Measurements from ENCODE around the gene BCL2L15.

BCL2L15 gene

DNA sequence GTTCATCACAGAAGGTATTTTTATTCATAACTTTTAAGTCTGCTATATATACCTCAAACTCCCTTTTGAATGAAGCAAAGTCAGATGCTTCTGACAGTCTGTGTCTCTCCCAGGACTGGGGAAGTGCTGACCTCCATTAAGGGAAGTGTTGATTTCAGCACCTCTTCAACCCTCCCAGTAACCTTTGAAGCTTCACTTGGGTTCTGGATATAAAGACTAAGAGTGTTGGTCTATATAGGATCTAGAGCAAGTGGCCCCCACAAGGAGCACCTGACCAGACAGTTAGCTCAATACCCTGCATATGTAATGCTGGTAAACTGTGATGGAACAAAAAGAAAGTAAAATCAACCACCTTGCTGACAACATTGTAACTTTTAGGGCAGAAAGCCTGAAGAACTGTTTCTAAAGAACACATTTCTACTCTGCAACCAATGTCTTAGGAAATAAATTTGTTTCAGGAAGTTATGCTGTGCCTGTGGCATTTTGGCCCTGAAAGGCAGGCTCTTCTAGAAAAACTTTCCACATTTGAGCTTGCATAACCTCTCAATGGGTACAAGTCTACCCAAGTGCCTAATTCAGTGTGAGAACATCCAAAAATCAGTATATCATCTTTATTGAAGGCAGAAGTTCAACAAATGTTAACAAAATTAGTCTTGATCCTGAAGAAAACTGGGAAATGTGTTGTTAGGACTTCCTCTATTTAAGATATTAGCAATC lies 15.0 kb downstream of the BCL2L15 start:
- TF ChIP-seq CTCF (conservative IDR thresholded peaks at IDR 0.05; ENCODE audit: low read depth, low read length) = no peak
- H3K4me3 ChIP-seq (ENCODE audit: low read depth, low read length) = no peak overlapping the region
- peak; percentile 23 for DNase-seq (ENCODE audit: low read depth)

GRCh38 chr1:113871597-113872113 lies 15.7 kb downstream of the BCL2L15 start, which contains the start of gene PTPN22:
PTPN22 (minus strand) TSS chr1:113871712.
- DNase-seq (ENCODE audit: low read depth) = peak; percentile 83
- peak within 1 kb of the TSS; percentile 38 for H3K4me3 ChIP-seq (ENCODE audit: low read depth, low read length)
- no peak for TF ChIP-seq CTCF (conservative IDR thresholded peaks at IDR 0.05; ENCODE audit: low read depth, low read length)

GRCh38 chr1:113870778-113871177 lies 16.6 kb downstream of the BCL2L15 start:
- no peak for TF ChIP-seq CTCF (conservative IDR thresholded peaks at IDR 0.05; ENCODE audit: low read depth, low read length)
- no peak for DNase-seq (ENCODE audit: low read depth)
- H3K4me3 ChIP-seq (ENCODE audit: low read depth, low read length) = no peak overlapping the region

DNA sequence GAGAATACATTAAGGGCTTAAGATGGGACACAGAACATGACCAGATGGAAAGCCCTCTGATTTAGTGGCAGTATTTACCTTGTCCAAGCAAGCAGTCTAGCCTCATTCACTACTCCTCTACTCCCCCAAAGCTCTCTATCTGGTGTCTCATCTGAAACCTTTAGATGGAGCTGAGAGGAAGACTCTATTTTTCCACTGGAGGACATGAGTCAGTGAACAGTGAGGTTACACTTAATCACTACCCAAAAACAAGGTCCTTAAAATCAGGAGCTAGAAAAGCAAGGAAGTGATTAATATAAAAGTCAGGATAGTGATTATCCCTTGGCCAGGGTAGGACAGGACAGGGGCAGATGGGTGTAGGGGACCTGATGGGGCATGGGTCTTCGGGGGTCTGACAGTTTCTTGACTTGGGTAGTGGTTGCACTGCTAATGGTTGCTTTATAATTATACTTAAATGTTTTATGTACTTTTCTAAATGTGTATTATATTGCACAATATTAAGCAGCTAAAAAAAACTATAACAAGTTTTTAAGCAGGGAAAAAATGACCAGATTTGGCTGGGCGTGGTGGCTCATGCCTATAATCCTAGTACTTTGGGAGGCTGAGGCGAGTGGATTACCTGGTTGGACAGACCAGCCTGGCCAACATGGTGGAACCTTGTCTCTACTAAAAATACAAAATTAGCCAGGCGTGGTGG lies 18.8 kb downstream of the BCL2L15 start:
- DNase-seq (ENCODE audit: low read depth) = no peak

GRCh38 chr1:113861641-113862040 lies 25.7 kb downstream of the BCL2L15 start:
- no peak overlapping the region for H3K4me3 ChIP-seq (ENCODE audit: low read depth, low read length)
- no peak for DNase-seq (ENCODE audit: low read depth)
- no peak for TF ChIP-seq CTCF (conservative IDR thresholded peaks at IDR 0.05; ENCODE audit: low read depth, low read length)

More for the DNA sequence above, 18.8 kb downstream of the BCL2L15 start:
- TF ChIP-seq CTCF (conservative IDR thresholded peaks at IDR 0.05; ENCODE audit: low read depth, low read length) = no peak
- H3K4me3 ChIP-seq (ENCODE audit: low read depth, low read length) = no peak overlapping the region

- DNase-seq (ENCODE audit: low read depth) = peak; percentile 85
- TF ChIP-seq CTCF (conservative IDR thresholded peaks at IDR 0.05; ENCODE audit: low read depth, low read length) = no peak
- H3K4me3 ChIP-seq (ENCODE audit: low read depth, low read length) = no peak overlapping the region
Observed at GRCh38 chr1:113860891-113861290, 26.5 kb downstream of the BCL2L15 start.
